Mesenchymal stem cell (in vitro differentiated cells and primary cell): Measurements from ENCODE around the gene PA2G4.
A peak's percentile ranks its signal among the peaks of the same experiment; 100 is the strongest.

ENCODE experiments used
- DNase-seq: peaks from one replicate; pipeline ENCODE4 v3.0.0-alpha.2; 2013
- H2AFZ ChIP-seq: one replicate; pipeline ENCODE4 v1.6.1; 2013; ENCODE audit warnings: low read depth, mild to moderate bottlenecking, control low read depth, inconsistent platforms, low read length, moderate library complexity
- H2AK5ac ChIP-seq: 2 replicates; pipeline ENCODE4 v1.6.1; 2013; ENCODE audit warnings: low read length, moderate library complexity, mild to moderate bottlenecking, inconsistent platforms; ENCODE audit not compliant: severe bottlenecking
- H2BK120ac ChIP-seq: one replicate; pipeline ENCODE4 v1.6.1; 2013; ENCODE audit warnings: low read depth, mild to moderate bottlenecking, inconsistent platforms, low read length, moderate library complexity
- H2BK12ac ChIP-seq, 2 experiments: one replicate each; pipeline ENCODE4 v1.6.1; 2013; ENCODE audit warnings: inconsistent platforms in 2 of 2, low read length in 2 of 2, mild to moderate bottlenecking in 2 of 2, moderate library complexity in 2 of 2, control low read depth in 1 of 2
- H2BK15ac ChIP-seq: one replicate; pipeline ENCODE4 v1.6.1; 2013; ENCODE audit warnings: mild to moderate bottlenecking, low read depth, inconsistent platforms; ENCODE audit not compliant: poor library complexity, severe bottlenecking
- H2BK5ac ChIP-seq: 2 replicates; pipeline ENCODE4 v1.6.1; 2013; ENCODE audit warnings: low read depth, mild to moderate bottlenecking, low read length, control low read depth, inconsistent platforms; ENCODE audit not compliant: poor library complexity, severe bottlenecking
- H3K14ac ChIP-seq, 2 experiments: one replicate each; pipeline ENCODE4 v1.6.1; 2013; ENCODE audit warnings: inconsistent platforms in 2 of 2, low read length in 2 of 2, control low read depth in 1 of 2, mild to moderate bottlenecking in 1 of 2, moderate library complexity in 1 of 2
- H3K18ac ChIP-seq, 2 experiments: one replicate each; pipeline ENCODE4 v1.6.1; 2013; ENCODE audit warnings: inconsistent platforms in 2 of 2, low read length in 2 of 2, control low read depth in 1 of 2, low read depth in 1 of 2, mild to moderate bottlenecking in 1 of 2
- H3K23ac ChIP-seq, 2 experiments: one replicate each; pipeline ENCODE4 v1.6.1; 2013; ENCODE audit warnings: inconsistent platforms in 2 of 2, low read length in 2 of 2, mild to moderate bottlenecking in 2 of 2, moderate library complexity in 2 of 2, control low read depth in 1 of 2
- H3K27ac ChIP-seq: 2 replicates; pipeline ENCODE4 v1.5.1; 2013; ENCODE audit warnings: mild to moderate bottlenecking, moderate library complexity, low read length, control low read depth, inconsistent platforms; ENCODE audit not compliant: poor library complexity, severe bottlenecking
- H3K27me3 ChIP-seq, 2 experiments: 2 replicates each; pipeline versions ENCODE4 v1.6.1 to v1.7.0; 2013; ENCODE audit warnings: low read length in 2 of 2, mild to moderate bottlenecking in 2 of 2, moderate library complexity in 2 of 2, control low read depth in 1 of 2, inconsistent platforms in 1 of 2; ENCODE audit not compliant: control insufficient read depth in 1 of 2, insufficient read depth in 1 of 2
- H3K36me3 ChIP-seq, 2 experiments: 2 replicates each; pipeline versions ENCODE4 v1.6.1 to v1.7.0; 2013; ENCODE audit warnings: low read length in 2 of 2, control low read depth in 1 of 2, inconsistent platforms in 1 of 2, low read depth in 1 of 2, mild to moderate bottlenecking in 1 of 2; ENCODE audit not compliant: insufficient read depth in 2 of 2, control insufficient read depth in 1 of 2
- H3K4ac ChIP-seq, 2 experiments: one replicate each; pipeline ENCODE4 v1.6.1; 2013; ENCODE audit warnings: inconsistent platforms in 2 of 2, low read length in 2 of 2, mild to moderate bottlenecking in 2 of 2, moderate library complexity in 2 of 2, control low read depth in 1 of 2, low read depth in 1 of 2
- H3K4me1 ChIP-seq: 2 replicates; pipeline ENCODE4 v1.6.1; 2013; ENCODE audit warnings: low read depth, low read length, control low read depth; ENCODE audit not compliant: control insufficient read depth, insufficient read depth
- H3K4me2 ChIP-seq: 2 replicates; pipeline ENCODE4 v1.6.1; 2013; ENCODE audit warnings: low read length, mild to moderate bottlenecking, inconsistent platforms; ENCODE audit not compliant: poor library complexity, severe bottlenecking
- H3K4me3 ChIP-seq, 2 experiments: 2 replicates each; pipeline versions ENCODE4 v1.5.1 to v1.7.0; 2013; ENCODE audit warnings: low read length in 2 of 2, mild to moderate bottlenecking in 2 of 2, control low read depth in 1 of 2, low read depth in 1 of 2; ENCODE audit not compliant: insufficient read depth in 1 of 2
- H3K79me1 ChIP-seq: replicated peaks from 2 replicates; pipeline ENCODE4 v1.6.1; 2013; ENCODE audit warnings: mild to moderate bottlenecking, control low read depth, low read length, inconsistent platforms; ENCODE audit not compliant: poor library complexity, severe bottlenecking
- H3K9ac ChIP-seq: 2 replicates; pipeline ENCODE4 v1.7.0; 2013; ENCODE audit warnings: mild to moderate bottlenecking, low read length, moderate library complexity
- H3K9me3 ChIP-seq: 2 replicates; pipeline ENCODE4 v1.7.0; 2013; ENCODE audit warnings: mild to moderate bottlenecking, low read length; ENCODE audit not compliant: control insufficient read depth
- H4K8ac ChIP-seq: one replicate; pipeline ENCODE4 v1.6.1; 2013; ENCODE audit warnings: inconsistent platforms, mild to moderate bottlenecking, low read length, moderate library complexity
- H4K91ac ChIP-seq: one replicate; pipeline ENCODE4 v1.6.1; 2013; ENCODE audit warnings: mild to moderate bottlenecking, low read length, inconsistent platforms
- WGBS: methylation state at CpG from one replicate; pipeline ENCODE4 v1.1.7; 2013; ENCODE audit warnings: mixed read lengths; 5-methylcytosine and 5-hydroxymethylcytosine counted together

The PA2G4 gene

GRCh38 chr12:56162468-56163290 is 58.3 kb downstream of the PA2G4 start:
- H3K9ac ChIP-seq: peak overlapping the region; percentile 52
- H4K91ac ChIP-seq: no peak overlapping the region
- H2BK15ac ChIP-seq: no peak overlapping the region
- H3K4ac ChIP-seq: no peak overlapping the region
- H2AFZ ChIP-seq: no peak overlapping the region
- peaks cover 69 to 80% of the 10 kb centered on the region in 2 experiments for H3K36me3 ChIP-seq
- peaks cover 26% of the 10 kb centered on the region for H3K4me1 ChIP-seq
- WGBS: 77% methylated on average over 7 of the region's 11 CpGs
- no peak for DNase-seq
- H3K18ac ChIP-seq: no peak overlapping the region
- no peak overlapping the region for H3K23ac ChIP-seq
- H2BK5ac ChIP-seq: no peak overlapping the region
- H3K4me2 ChIP-seq: no peak overlapping the region
- no peak overlapping the region for H2BK12ac ChIP-seq
- H3K9me3 ChIP-seq: no peaks in the 10 kb centered on the region
- H3K27ac ChIP-seq: peak overlapping the region; percentile 47
- no peaks in the 10 kb centered on the region for H3K79me1 ChIP-seq
- H3K14ac ChIP-seq: no peak overlapping the region
- H3K4me3 ChIP-seq: no peak overlapping the region
- H3K27me3 ChIP-seq: no peaks in the 10 kb centered on the region
- H4K8ac ChIP-seq: no peak overlapping the region
- H2AK5ac ChIP-seq: no peak overlapping the region
- no peak overlapping the region for H2BK120ac ChIP-seq
